GM19438 (cell line): ENCODE results near the gene RAB28.

Experiments
- ATAC-seq: cut with Tn5 transposase; IDR thresholded peaks from one replicate; pipeline ENCODE4 v1.9.1; 2021; ENCODE audit warnings: low read depth; ENCODE audit not compliant: unreplicated experiment

The RAB28 gene

GRCh38 chr4:13484122-13484748 lies at the start of gene RAB28:
Gene RAB28 (minus strand): TSS chr4:13484340.
- peak; percentile 97 for ATAC-seq

GRCh38 chr4:13531625-13531998 lies 47.5 kb upstream of the RAB28 start:
- ATAC-seq, result no peak

- ATAC-seq, result no peak
These were observed 46.9 kb upstream of the RAB28 start for GRCh38 chr4:13530823-13531624.

- no peak for ATAC-seq
These were observed 45.2 kb upstream of the RAB28 start for GRCh38 chr4:13529128-13529919.

- no peak for ATAC-seq
These were observed 44.6 kb upstream of the RAB28 start for GRCh38 chr4:13528821-13529127.

- ATAC-seq, result peak; percentile 78
These were observed 44.1 kb upstream of the RAB28 start for GRCh38 chr4:13527981-13528820.

GRCh38 chr4:13527192-13527980 lies 43.2 kb upstream of the RAB28 start:
- no peak for ATAC-seq

- no peak for ATAC-seq
These were observed 42.5 kb upstream of the RAB28 start for GRCh38 chr4:13526658-13527057.

GRCh38 chr4:13525606-13526281 lies 41.6 kb upstream of the RAB28 start:
- no peak for ATAC-seq

- no peak for ATAC-seq
These were observed 40.5 kb upstream of the RAB28 start for GRCh38 chr4:13524504-13525243.

- no peak for ATAC-seq
These were observed 39.7 kb upstream of the RAB28 start for GRCh38 chr4:13523591-13524503.

- ATAC-seq, result no peak
These were observed 39.0 kb upstream of the RAB28 start for GRCh38 chr4:13523105-13523477.

- no peak for ATAC-seq
These were observed 38.4 kb upstream of the RAB28 start for GRCh38 chr4:13522282-13523104.

GRCh38 chr4:13521047-13521446 lies 36.9 kb upstream of the RAB28 start:
- ATAC-seq, result no peak

- ATAC-seq, result no peak
These were observed 32.2 kb upstream of the RAB28 start for GRCh38 chr4:13516315-13516860.

- ATAC-seq, result no peak
These were observed 31.1 kb upstream of the RAB28 start for GRCh38 chr4:13515268-13515667.

- no peak for ATAC-seq
These were observed 30.6 kb upstream of the RAB28 start for GRCh38 chr4:13514722-13515121.
